H1 (cell line): ENCODE results near the gene BBS4. TPM values are rescaled to one million over a fixed set of nuclear protein-coding genes. Genes with fewer than 3 reads are reported as not detected.

Source experiments
- CTCF ChIA-PET: fragments of 300-600 bp; sonication (Branson Sonifier 250); formaldehyde crosslinking; loops from one replicate; lab custom pipeline; 2021; ENCODE audit not compliant: partially characterized antibody; lab: Charles Lee
- POLR2A ChIA-PET: fragments of 300-600 bp; sonication (Branson Sonifier 250); formaldehyde crosslinking; loops from one replicate; lab custom pipeline; 2021; ENCODE audit warnings: inconsistent platforms; ENCODE audit not compliant: partially characterized antibody; lab: Charles Lee
- DNase-seq, 2 experiments: peaks; one replicate each; pipeline versions ENCODE4 v3.0.0 to v3.0.0-alpha.2; 2010 to 2022; ENCODE audit warnings: low spot score in 2 of 2, low read depth in 1 of 2, mixed read lengths in 1 of 2
- FAIRE-seq: peaks from 2 replicates; lab custom pipeline; 2011; peaks lifted over from hg19 to GRCh38; lab: Jason Lieb, UNC
- H2AFZ ChIP-seq: 2 replicates; pipeline ENCODE4 v1.8.1; 2012; ENCODE audit warnings: low read length, inconsistent platforms
- H2AK5ac ChIP-seq: 2 replicates; pipeline ENCODE4 v1.6.1; 2013; ENCODE audit warnings: low read depth, low read length
- H2BK120ac ChIP-seq: replicated peaks from 2 replicates; pipeline ENCODE3; 2013; ENCODE audit warnings: low read depth, low read length, inconsistent platforms
- H2BK12ac ChIP-seq: 2 replicates; pipeline ENCODE4 v1.6.1; 2013; ENCODE audit warnings: low read depth, low read length
- H2BK15ac ChIP-seq: 2 replicates; pipeline ENCODE4 v1.6.1; 2013; ENCODE audit warnings: low read length
- H2BK20ac ChIP-seq: 2 replicates; pipeline ENCODE4 v1.6.1; 2013; ENCODE audit warnings: low read length
- H2BK5ac ChIP-seq: 2 replicates; pipeline ENCODE4 v1.6.1; 2013; ENCODE audit warnings: low read depth, low read length
- H3K14ac ChIP-seq: 2 replicates; pipeline ENCODE4 v1.6.1; 2013; ENCODE audit warnings: inconsistent platforms; ENCODE audit not compliant: insufficient read length
- H3K18ac ChIP-seq: 2 replicates; pipeline ENCODE4 v1.6.1; 2013; ENCODE audit warnings: low read length; ENCODE audit errors: extremely low read depth
- H3K23ac ChIP-seq: 2 replicates; pipeline ENCODE4 v1.6.1; 2013; ENCODE audit warnings: inconsistent platforms; ENCODE audit not compliant: insufficient read length
- H3K23me2 ChIP-seq: 2 replicates; pipeline ENCODE4 v1.6.1; 2013; ENCODE audit warnings: low read depth, low read length
- H3K27ac ChIP-seq: 2 replicates; pipeline ENCODE4 v1.6.1; 2011; ENCODE audit warnings: low read depth, low read length, inconsistent platforms
- H3K27me3 ChIP-seq, 4 experiments: replicated peaks in 1 of 4; 1 replicate in 1 of 4; 2 replicates in 3 of 4; pipeline versions ENCODE4 v1.6.1 to v1.8.1; 2011 to 2013; ENCODE audit warnings: low read length in 3 of 4, mild to moderate bottlenecking in 3 of 4, inconsistent platforms in 2 of 4, mixed read lengths in 2 of 4, moderate library complexity in 1 of 4; ENCODE audit not compliant: control insufficient read depth in 3 of 4, insufficient read depth in 3 of 4; ENCODE audit errors: extremely low read depth in 1 of 4
- H3K36me3 ChIP-seq, 4 experiments: 2 replicates each; pipeline versions ENCODE4 v1.6.1 to v1.8.1; 2011 to 2013; ENCODE audit warnings: mild to moderate bottlenecking in 4 of 4, low read length in 3 of 4, moderate library complexity in 2 of 4, control low read depth in 1 of 4, inconsistent platforms in 1 of 4; ENCODE audit not compliant: insufficient read depth in 4 of 4, control insufficient read depth in 2 of 4
- H3K4ac ChIP-seq: replicated peaks from 2 replicates; pipeline ENCODE3; 2013; ENCODE audit warnings: low read length, low read depth, mixed read lengths, inconsistent platforms; ENCODE audit not compliant: insufficient read length
- H3K4me1 ChIP-seq, 4 experiments: replicated peaks in 1 of 4; 1 replicate in 1 of 4; 2 replicates in 3 of 4; pipeline versions ENCODE4 v1.6.1 to v1.8.1; 2011 to 2013; ENCODE audit warnings: low read length in 3 of 4, inconsistent platforms in 2 of 4, mixed read lengths in 1 of 4; ENCODE audit not compliant: insufficient read depth in 4 of 4, control insufficient read depth in 3 of 4
- H3K4me2 ChIP-seq, 2 experiments: 2 replicates each; pipeline versions ENCODE4 v1.6.1 to v1.8.1; 2011 to 2013; ENCODE audit warnings: low read depth in 2 of 2, low read length in 2 of 2, control low read depth in 1 of 2, inconsistent platforms in 1 of 2, mild to moderate bottlenecking in 1 of 2; ENCODE audit not compliant: insufficient read depth in 1 of 2
- H3K4me3 ChIP-seq, 4 experiments: fragments of 200-600, 300-600 bp in 1 of 4; sonication (generic), shearing (Covaris generic), sonication (Bioruptor Twin) in 1 of 4; 2 replicates each; pipeline versions ENCODE4 v1.5.1 to v1.8.1; 2011 to 2016; ENCODE audit warnings: low read length in 4 of 4, low read depth in 3 of 4, control low read depth in 2 of 4, inconsistent platforms in 2 of 4, mild to moderate bottlenecking in 2 of 4, mixed read lengths in 1 of 4, moderate library complexity in 1 of 4; ENCODE audit not compliant: insufficient read depth in 2 of 4; ENCODE audit errors: extremely low read depth in 1 of 4
- H3K56ac ChIP-seq: replicated peaks from 2 replicates; pipeline ENCODE3; 2013; ENCODE audit warnings: low read depth, mild to moderate bottlenecking, mixed read lengths, low read length, inconsistent platforms; ENCODE audit not compliant: insufficient read length
- H3K79me1 ChIP-seq: 2 replicates; pipeline ENCODE4 v1.6.1; 2013; ENCODE audit warnings: low read depth, low read length, control low read depth
- H3K79me2 ChIP-seq, 2 experiments: 2 replicates each; pipeline versions ENCODE4 v1.6.1 to v1.8.1; 2012 to 2013; ENCODE audit warnings: low read length in 2 of 2, mild to moderate bottlenecking in 2 of 2, inconsistent platforms in 1 of 2; ENCODE audit not compliant: insufficient read depth in 2 of 2, control insufficient read depth in 1 of 2
- H3K9ac ChIP-seq, 4 experiments: replicated peaks in 1 of 4; 1 replicate in 1 of 4; 2 replicates in 3 of 4; pipeline versions ENCODE4 v1.6.1 to v1.8.1; 2011 to 2013; ENCODE audit warnings: low read depth in 3 of 4, low read length in 3 of 4, control low read depth in 2 of 4, mild to moderate bottlenecking in 2 of 4, moderate library complexity in 2 of 4, inconsistent platforms in 1 of 4; ENCODE audit errors: extremely low read depth in 1 of 4
- H3K9me3 ChIP-seq, 2 experiments: 2 replicates each; pipeline versions ENCODE4 v1.6.1 to v1.8.1; 2012 to 2013; ENCODE audit warnings: mild to moderate bottlenecking in 2 of 2, moderate library complexity in 2 of 2, control low read depth in 1 of 2, inconsistent platforms in 1 of 2, low read depth in 1 of 2, low read length in 1 of 2, mixed read lengths in 1 of 2; ENCODE audit not compliant: insufficient read depth in 2 of 2
- H4K20me1 ChIP-seq, 2 experiments: replicated peaks in 1 of 2; 2 replicates each; pipeline versions ENCODE3 to v1.8.1; 2011 to 2013; ENCODE audit warnings: inconsistent platforms in 2 of 2, low read length in 2 of 2, mild to moderate bottlenecking in 1 of 2; ENCODE audit not compliant: insufficient read depth in 2 of 2, control insufficient read depth in 1 of 2
- H4K5ac ChIP-seq: 2 replicates; pipeline ENCODE4 v1.6.1; 2013; ENCODE audit warnings: low read length, low read depth, mixed read lengths, inconsistent platforms; ENCODE audit not compliant: insufficient read length
- H4K8ac ChIP-seq: 2 replicates; pipeline ENCODE4 v1.8.0; 2013; ENCODE audit warnings: mild to moderate bottlenecking, moderate library complexity, low read length, inconsistent platforms; ENCODE audit not compliant: insufficient read depth; ENCODE audit errors: extremely low read depth
- H4K91ac ChIP-seq: replicated peaks from 2 replicates; pipeline ENCODE3; 2013; ENCODE audit warnings: low read length, mixed read lengths, inconsistent platforms; ENCODE audit not compliant: insufficient read length
- CBX5 ChIP-seq: fragments of 300-800, 300-1000 bp; sonication (generic); IDR thresholded peaks from 2 replicates; pipeline ENCODE4 v1.7.1; 2016; ENCODE audit warnings: antibody characterized with exemption, low read length, low read depth
- CHD1 ChIP-seq: IDR thresholded peaks from 2 replicates; pipeline ENCODE4 v1.6.1; 2012; ENCODE audit warnings: low read depth, low read length, improper control_type of control experiment
- CREB1 ChIP-seq: IDR thresholded peaks from 2 replicates; pipeline ENCODE4 v1.6.1; 2012; ENCODE audit warnings: inconsistent platforms
- EGR1 ChIP-seq: IDR thresholded peaks from 2 replicates; pipeline ENCODE4 v1.6.1; 2011; ENCODE audit warnings: low read depth, low read length, borderline replicate concordance
- KDM1A ChIP-seq: fragments of 200-600, 300-600 bp; sonication (generic); IDR thresholded peaks from 2 replicates; pipeline ENCODE4 v1.7.1; 2016; ENCODE audit warnings: mild to moderate bottlenecking, low read length, borderline replicate concordance
- RBBP5 ChIP-seq: IDR thresholded peaks from 2 replicates; pipeline ENCODE4 v1.7.1; 2012; ENCODE audit warnings: low read depth, mild to moderate bottlenecking, inconsistent platforms, low read length, moderate library complexity, borderline replicate concordance
- WGBS, 2 experiments: shearing (Covaris generic) in 1 of 2; methylation state at CpG; one replicate each; pipeline versions ENCODE4 v1.1.6 to v1.1.7; 2013 to 2015; ENCODE audit warnings: low lambda C conversion rate in 2 of 2, mixed read lengths in 2 of 2, inconsistent platforms in 1 of 2, low coverage in 1 of 2, missing lambda C conversion rate in 1 of 2; ENCODE audit not compliant: insufficient replicate concordance in 2 of 2, insufficient coverage in 1 of 2, insufficient read length in 1 of 2; ENCODE audit errors: extremely low coverage in 1 of 2, missing lambda C conversion rate in 1 of 2; 5-methylcytosine and 5-hydroxymethylcytosine counted together
- long read RNA-seq, 2 experiments: library from RNA in 1 of 2; library from capped mRNA in 1 of 2; stranded (forward); transcript quantifications; one replicate each; pipeline ENCODE4 v2.0.0, GENCODE V29; 2021; ENCODE audit warnings: inconsistent platforms in 1 of 2
- polyA minus RNA-seq, 3 experiments: library from RNA; depleted of rRNA, polyadenylated mRNA; stranded (reverse); fragments of >200 nt; gene quantifications; 1 replicate in 2 of 3; 2 replicates in 1 of 3; pipeline ENCODE4 v1.2.3, GENCODE V29; 2011
- polyA plus RNA-seq, 7 experiments: library from polyadenylated mRNA; depleted of rRNA in 3 of 7; stranded (reverse) in 5 of 7; unstranded in 2 of 7; fragments of >200 nt in 5 of 7; fragments of 200-250 nt in 2 of 7; gene quantifications; 1 replicate in 5 of 7; 2 replicates in 1 of 7; 4 replicates in 1 of 7; pipeline versions ENCODE4 v1.2.1 to v1.2.3, GENCODE V29; 2011 to 2013; ENCODE audit warnings: missing spikeins in 2 of 7, mixed read lengths in 2 of 7
- total RNA-seq: library from RNA; stranded (reverse); fragmentation: NEBNext Ultra II Directional; extraction: Animal tissue kit (Norgen Biotek cat#: 25700); gene quantifications from 2 replicates; pipeline ENCODE4 v1.2.1, GENCODE V29; 2021

The BBS4 gene, protein sequence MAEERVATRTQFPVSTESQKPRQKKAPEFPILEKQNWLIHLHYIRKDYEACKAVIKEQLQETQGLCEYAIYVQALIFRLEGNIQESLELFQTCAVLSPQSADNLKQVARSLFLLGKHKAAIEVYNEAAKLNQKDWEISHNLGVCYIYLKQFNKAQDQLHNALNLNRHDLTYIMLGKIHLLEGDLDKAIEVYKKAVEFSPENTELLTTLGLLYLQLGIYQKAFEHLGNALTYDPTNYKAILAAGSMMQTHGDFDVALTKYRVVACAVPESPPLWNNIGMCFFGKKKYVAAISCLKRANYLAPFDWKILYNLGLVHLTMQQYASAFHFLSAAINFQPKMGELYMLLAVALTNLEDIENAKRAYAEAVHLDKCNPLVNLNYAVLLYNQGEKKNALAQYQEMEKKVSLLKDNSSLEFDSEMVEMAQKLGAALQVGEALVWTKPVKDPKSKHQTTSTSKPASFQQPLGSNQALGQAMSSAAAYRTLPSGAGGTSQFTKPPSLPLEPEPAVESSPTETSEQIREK
- total RNA-seq (24.1 and 24.3 TPM in 2 replicates), polyA plus RNA-seq (2011; rRNA removed) (11.5 and 17.4 TPM in 2 replicates), polyA minus RNA-seq (2011; rRNA and poly(A)+ RNA removed) (45.8 and 51.9 TPM in 2 replicates)
- 20.8 TPM for polyA plus RNA-seq (2011; cell fraction: cytosol; rRNA removed)
- 25.7 TPM for polyA plus RNA-seq (2011; cell fraction: nucleus; rRNA removed)
- 21.2 to 38.6 TPM (median 27.9 TPM) in 4 replicates for polyA plus RNA-seq (2012, experiment 1 of 2)
- 2.6 TPM for polyA plus RNA-seq (2012, experiment 2 of 2)
- polyA plus RNA-seq (2013, experiment 1 of 2) = 33.6 TPM
- polyA plus RNA-seq (2013, experiment 2 of 2) = 32.1 TPM
- polyA minus RNA-seq (2011; cell fraction: cytosol; rRNA and poly(A)+ RNA removed) = 19.7 TPM
- 54.3 TPM for polyA minus RNA-seq (2011; cell fraction: nucleus; rRNA and poly(A)+ RNA removed)
- long read RNA-seq, experiment 1, partial matches to known transcripts = 10 of 17 reads
- long read RNA-seq, experiment 1, other reads (novel, unspliced or antisense) = 4 of 17 reads
- long read RNA-seq, experiment 2, transcript BBS4-201 (16 exons, 2,490 nt) = major isoform, 9 of 30 reads
- long read RNA-seq, experiment 2, partial matches to known transcripts = 3 of 30 reads
- long read RNA-seq, experiment 2, other reads (novel, unspliced or antisense) = 17 of 30 reads

DNA sequence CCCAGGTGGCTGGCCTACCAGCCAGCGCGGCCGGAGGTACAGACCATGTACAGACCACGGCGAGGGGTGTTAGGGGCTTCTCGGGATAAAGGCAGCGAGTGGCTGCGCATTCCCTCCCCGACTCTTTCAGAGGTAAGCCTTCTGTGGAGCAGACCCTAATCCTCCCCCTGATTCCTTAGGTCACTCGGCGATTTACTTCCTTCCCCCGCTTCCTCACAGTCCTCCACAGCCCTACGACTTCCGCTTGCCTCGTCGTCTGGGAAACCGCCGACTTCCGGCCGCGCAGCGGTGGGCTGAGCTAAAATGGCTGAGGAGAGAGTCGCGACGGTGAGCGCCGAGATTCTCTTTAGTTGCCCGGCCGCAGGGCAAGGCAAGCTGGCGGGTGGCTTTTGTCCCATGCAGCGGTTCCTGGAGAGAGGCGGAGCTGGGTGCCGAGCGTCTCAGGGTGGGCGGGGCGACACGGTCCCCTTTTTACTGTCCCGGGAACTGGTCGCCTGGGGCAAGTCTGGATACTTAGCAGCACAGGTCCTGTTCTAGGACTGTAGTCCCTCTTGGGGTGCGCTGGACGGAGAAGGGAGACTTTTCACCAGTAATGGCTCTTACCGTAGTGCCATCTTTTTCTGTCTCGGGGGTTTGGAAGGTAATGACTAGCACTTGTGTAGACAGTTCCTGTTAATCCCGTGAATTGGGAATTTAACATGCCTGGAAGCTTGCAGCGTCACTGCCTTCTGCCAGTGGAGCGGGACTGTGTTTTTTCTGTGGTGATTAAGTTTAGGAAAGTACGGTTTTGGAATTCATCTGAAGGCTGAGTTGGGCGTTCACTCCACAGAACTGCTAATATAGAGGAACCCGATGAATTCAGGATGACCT, at the start of gene BBS4, which contains the start of gene HIGD2B:
Gene BBS4, plus strand, starts transcription at position 283 of the 870 bp plus-strand sequence. Its CDS starts 21 bp downstream, at position 304.
Gene HIGD2B, minus strand, starts transcription at position 258 of the 870 bp plus-strand sequence. CDS start 9,808 bp downstream, outside the sequence.
- Histone ChIP-seq H2BK20ac (no peak within 1 kb of the TSS), H3K23ac (no peak within 1 kb of the TSS), H3K9me3 (no peaks in the 10 kb centered on the region), H3K4me2 (peak within 1 kb of the TSS; percentile 69 to 84), H2AFZ (peak within 1 kb of the TSS; percentile 91), H2BK15ac (no peak within 1 kb of the TSS), H3K36me3 (no peaks in the 10 kb centered on the region), H3K56ac (peak within 1 kb of the TSS; percentile 71), H2BK5ac (peak within 1 kb of the TSS; percentile 68), H3K9ac (peak within 1 kb of the TSS; percentile 75 to 83 (median 78)), H4K20me1 (no peaks in the 10 kb centered on the region), H3K79me2 (peaks cover 0 to 27% of the 10 kb centered on the region in 2 experiments; a peak in 2 of 4 replicates), H3K4ac (no peak within 1 kb of the TSS), H3K14ac (no peak within 1 kb of the TSS), H3K23me2 (0 out of 2 replicates have a peak, but pooled peaks cover 2% of the 10 kb centered on the region), H2AK5ac (no peak within 1 kb of the TSS), H3K27me3 (no peaks in the 10 kb centered on the region), H4K8ac (peak within 1 kb of the TSS; percentile 90), H3K27ac (peak within 1 kb of the TSS; percentile 82), H2BK120ac (peak within 1 kb of the TSS; percentile 30), H3K18ac (peak within 1 kb of the TSS; percentile 26), H4K5ac (peak within 1 kb of the TSS; percentile 76), H3K79me1 (0 out of 2 replicates have a peak, but pooled peaks cover 3% of the 10 kb centered on the region), H3K4me1 (0 out of 7 replicates have a peak, but pooled peaks cover 0 to 2% (median 0%) of the 10 kb centered on the region in 4 experiments), H4K91ac (no peak within 1 kb of the TSS), H3K4me3 (peak within 1 kb of the TSS; percentile 71 to 94 (median 83)), H2BK12ac (peak within 1 kb of the TSS; percentile 29; the same call in 1 of the 2 replicates)
- ChIA-PET POLR2A (interaction anchor here (1.0 to 2.1 kb wide), 5 partner anchors 10 to 213 kb away, joined by 4 to 6 read pairs (median 4); no protein-coding TSS in a partner anchor), CTCF (interaction anchor here (0.6 to 3.3 kb wide), 6 partner anchors 15 to 460 kb away, joined by 3 to 13 read pairs (median 4); no protein-coding TSS in a partner anchor)
- WGBS, 2 experiments = 3% methylated on average over 49 of the region's 49 CpGs; no CpG with 5 or more reads in 1 of the 2 experiments
- no peak for FAIRE-seq
- DNase-seq = peak; percentile 86 to 93
- TF ChIP-seq CBX5 (no peak), CREB1 (peak; percentile 44), RBBP5 (peak; percentile 86), EGR1 (peak; percentile 80; the same call in 1 of the 2 replicates), CHD1 (peak; percentile 64; the same call in 1 of the 2 replicates), KDM1A (no peak)
